ENCODE measurements around the gene MTM1.

DNA sequence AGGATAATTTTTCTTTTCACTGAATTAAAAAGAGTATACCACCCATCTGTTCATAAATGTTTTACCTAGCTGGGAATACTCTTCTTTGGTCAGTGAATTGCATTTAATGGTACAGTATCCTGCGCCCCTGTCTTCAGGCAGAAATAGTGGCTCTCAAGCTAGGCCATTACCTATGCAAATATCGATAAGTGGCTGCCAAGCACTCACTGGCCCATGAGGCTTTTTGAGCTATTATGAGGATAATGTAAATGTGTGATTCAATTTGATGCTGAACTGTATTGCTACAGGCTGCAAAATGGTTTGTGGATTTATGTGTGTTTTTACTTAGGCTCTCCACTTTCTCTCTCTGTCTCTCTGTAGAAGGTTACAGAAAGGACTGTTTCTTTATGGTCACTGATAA lies 94.7 kb downstream of the MTM1 start:
- TF ChIP-seq POLR2A (IDR thresholded peaks at IDR 0.05; ENCODE audit: low read length) (no peak), CBX2 (IDR thresholded peaks at IDR 0.05; ENCODE audit: borderline replicate concordance, low read depth) (no peak), ZC3H11A (IDR thresholded peaks at IDR 0.05) (no peak), EP300 (IDR thresholded peaks at IDR 0.05) (no peak), GATA3 (IDR thresholded peaks at IDR 0.05; ENCODE audit: borderline replicate concordance) (no peak), RFX5 (IDR thresholded peaks at IDR 0.05) (no peak), MYC (IDR thresholded peaks at IDR 0.05; ENCODE audit: borderline replicate concordance, low read length) (no peak)
- TF ChIP-seq, protein P1, sequence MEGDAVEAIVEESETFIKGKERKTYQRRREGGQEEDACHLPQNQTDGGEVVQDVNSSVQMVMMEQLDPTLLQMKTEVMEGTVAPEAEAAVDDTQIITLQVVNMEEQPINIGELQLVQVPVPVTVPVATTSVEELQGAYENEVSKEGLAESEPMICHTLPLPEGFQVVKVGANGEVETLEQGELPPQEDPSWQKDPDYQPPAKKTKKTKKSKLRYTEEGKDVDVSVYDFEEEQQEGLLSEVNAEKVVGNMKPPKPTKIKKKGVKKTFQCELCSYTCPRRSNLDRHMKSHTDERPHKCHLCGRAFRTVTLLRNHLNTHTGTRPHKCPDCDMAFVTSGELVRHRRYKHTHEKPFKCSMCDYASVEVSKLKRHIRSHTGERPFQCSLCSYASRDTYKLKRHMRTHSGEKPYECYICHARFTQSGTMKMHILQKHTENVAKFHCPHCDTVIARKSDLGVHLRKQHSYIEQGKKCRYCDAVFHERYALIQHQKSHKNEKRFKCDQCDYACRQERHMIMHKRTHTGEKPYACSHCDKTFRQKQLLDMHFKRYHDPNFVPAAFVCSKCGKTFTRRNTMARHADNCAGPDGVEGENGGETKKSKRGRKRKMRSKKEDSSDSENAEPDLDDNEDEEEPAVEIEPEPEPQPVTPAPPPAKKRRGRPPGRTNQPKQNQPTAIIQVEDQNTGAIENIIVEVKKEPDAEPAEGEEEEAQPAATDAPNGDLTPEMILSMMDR (IDR thresholded peaks at IDR 0.05): no peak
- TF ChIP-seq, protein P2, sequence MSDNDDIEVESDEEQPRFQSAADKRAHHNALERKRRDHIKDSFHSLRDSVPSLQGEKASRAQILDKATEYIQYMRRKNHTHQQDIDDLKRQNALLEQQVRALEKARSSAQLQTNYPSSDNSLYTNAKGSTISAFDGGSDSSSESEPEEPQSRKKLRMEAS (IDR thresholded peaks at IDR 0.05): no peak
- TF ChIP-seq, protein P3, sequence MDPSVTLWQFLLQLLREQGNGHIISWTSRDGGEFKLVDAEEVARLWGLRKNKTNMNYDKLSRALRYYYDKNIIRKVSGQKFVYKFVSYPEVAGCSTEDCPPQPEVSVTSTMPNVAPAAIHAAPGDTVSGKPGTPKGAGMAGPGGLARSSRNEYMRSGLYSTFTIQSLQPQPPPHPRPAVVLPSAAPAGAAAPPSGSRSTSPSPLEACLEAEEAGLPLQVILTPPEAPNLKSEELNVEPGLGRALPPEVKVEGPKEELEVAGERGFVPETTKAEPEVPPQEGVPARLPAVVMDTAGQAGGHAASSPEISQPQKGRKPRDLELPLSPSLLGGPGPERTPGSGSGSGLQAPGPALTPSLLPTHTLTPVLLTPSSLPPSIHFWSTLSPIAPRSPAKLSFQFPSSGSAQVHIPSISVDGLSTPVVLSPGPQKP (IDR thresholded peaks at IDR 0.05; ENCODE audit: low read depth, low read length): no peak
- TF ChIP-seq, protein P4, sequence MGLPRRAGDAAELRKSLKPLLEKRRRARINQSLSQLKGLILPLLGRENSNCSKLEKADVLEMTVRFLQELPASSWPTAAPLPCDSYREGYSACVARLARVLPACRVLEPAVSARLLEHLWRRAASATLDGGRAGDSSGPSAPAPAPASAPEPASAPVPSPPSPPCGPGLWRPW (IDR thresholded peaks at IDR 0.05): no peak

Measured in A549 (cell line).